DOHH2 (cell line): ENCODE data around the gene MAP4K5.

Source experiments
- H3F3A ChIP-seq: fragments of 200-600 bp; sonication (generic), shearing (Covaris generic); 2 replicates; pipeline ENCODE4 v1.6.0; 2016; ENCODE audit warnings: antibody characterized with exemption, mild to moderate bottlenecking; ENCODE audit not compliant: control insufficient read depth, insufficient read depth
- H3K27ac ChIP-seq: fragments of 200-600 bp; sonication (generic); 2 replicates; pipeline ENCODE4 v1.5.1; 2014; ENCODE audit warnings: low read depth, mild to moderate bottlenecking, low read length, moderate library complexity
- H3K27me3 ChIP-seq: fragments of 200-600 bp; sonication (generic); 2 replicates; pipeline ENCODE4 v1.6.1; 2014; ENCODE audit warnings: mild to moderate bottlenecking, low read length, mixed read lengths; ENCODE audit not compliant: control insufficient read depth
- H3K36me3 ChIP-seq: fragments of 200-600 bp; sonication (generic); 2 replicates; pipeline ENCODE4 v1.6.1; 2014; ENCODE audit warnings: mild to moderate bottlenecking, low read length, moderate library complexity, mixed read lengths; ENCODE audit not compliant: control insufficient read depth
- H3K4me1 ChIP-seq: fragments of 200-600 bp; sonication (generic); 2 replicates; pipeline ENCODE4 v1.6.1; 2014; ENCODE audit warnings: mild to moderate bottlenecking, low read length, mixed read lengths; ENCODE audit not compliant: control insufficient read depth
- H3K4me2 ChIP-seq: fragments of 200-600 bp; sonication (generic); 2 replicates; pipeline ENCODE4 v1.6.0; 2014; ENCODE audit warnings: mild to moderate bottlenecking, low read length, moderate library complexity
- H3K4me3 ChIP-seq: fragments of 200-600 bp; sonication (generic); 2 replicates; pipeline ENCODE4 v1.5.1; 2014; ENCODE audit warnings: mild to moderate bottlenecking, low read length, mixed read lengths
- H3K79me2 ChIP-seq: fragments of 200-600 bp; sonication (generic); 2 replicates; pipeline ENCODE4 v1.6.1; 2014; ENCODE audit warnings: mild to moderate bottlenecking, low read length, mixed read lengths; ENCODE audit not compliant: control insufficient read depth
- H3K9me2 ChIP-seq: fragments of 200-600 bp; sonication (generic); replicated peaks from 2 replicates; pipeline ENCODE4 v1.6.1; 2014; ENCODE audit warnings: mild to moderate bottlenecking, low read length, mixed read lengths; ENCODE audit not compliant: control insufficient read depth
- H3K9me3 ChIP-seq: fragments of 200-600 bp; sonication (generic); 2 replicates; pipeline ENCODE4 v1.6.1; 2014; ENCODE audit warnings: antibody characterized with exemption, low read length, mixed read lengths; ENCODE audit not compliant: control insufficient read depth, insufficient read depth
- H4K20me1 ChIP-seq: fragments of 200-600 bp; sonication (generic); 2 replicates; pipeline ENCODE4 v1.6.0; 2014; ENCODE audit warnings: low read depth, mild to moderate bottlenecking, antibody characterized with exemption, low read length, moderate library complexity; ENCODE audit not compliant: control insufficient read depth, insufficient read depth
- CTCF ChIP-seq: fragments of 200-600 bp; sonication (generic); IDR thresholded peaks from one replicate; pipeline ENCODE4 v1.5.1; 2014; ENCODE audit warnings: antibody characterized with exemption, mild to moderate bottlenecking, low read depth, low read length; ENCODE audit not compliant: poor library complexity, severe bottlenecking
- EZH2phosphoT487 ChIP-seq: fragments of 200-600 bp; sonication (generic); IDR thresholded peaks from 2 replicates; pipeline ENCODE4 v1.6.1; 2017; ENCODE audit warnings: borderline replicate concordance, mild to moderate bottlenecking, antibody characterized with exemption, low read length, moderate library complexity, mixed read lengths

Gene MAP4K5

GRCh38 chr14:50396631-50397389 lies 135.6 kb downstream of the MAP4K5 start, which contains the start of gene CDKL1:
Gene CDKL1, minus strand, starts transcription at chr14:50396881. Its CDS starts 1,013 bp downstream, at chr14:50395868.
- Histone ChIP-seq H3K4me3 (peak within 1 kb of the TSS; percentile 79), H3K9me3 (no peaks in the 10 kb centered on the region), H3K4me1 (peaks cover 28% of the 10 kb centered on the region), H3K27me3 (no peaks in the 10 kb centered on the region), H3K79me2 (no peaks in the 10 kb centered on the region), H3K9me2 (no peaks in the 10 kb centered on the region), H3K27ac (no peak within 1 kb of the TSS), H4K20me1 (no peaks in the 10 kb centered on the region), H3F3A (peaks cover 6% of the 10 kb centered on the region), H3K36me3 (no peaks in the 10 kb centered on the region), H3K4me2 (peak within 1 kb of the TSS; percentile 73)
- TF ChIP-seq CTCF, result no peak
- TF ChIP-seq EZH2phosphoT487, result no peak

- no peaks in the 10 kb centered on the region for H3K9me3 ChIP-seq
- no peaks in the 10 kb centered on the region for H3K27me3 ChIP-seq
- H3K4me2 ChIP-seq, result peak overlapping the region; percentile 73; the same call in 1 of the 2 replicates
- peak overlapping the region; percentile 79; the same call in 1 of the 2 replicates for H3K4me3 ChIP-seq
- no peaks in the 10 kb centered on the region for H3K9me2 ChIP-seq
- peaks cover 28% of the 10 kb centered on the region for H3K4me1 ChIP-seq
- no peak for TF ChIP-seq CTCF
- TF ChIP-seq EZH2phosphoT487, result no peak
- peaks cover 6% of the 10 kb centered on the region for H3F3A ChIP-seq
- H3K36me3 ChIP-seq, result no peaks in the 10 kb centered on the region
- H3K79me2 ChIP-seq, result no peaks in the 10 kb centered on the region
- H3K27ac ChIP-seq, result no peak overlapping the region
- no peaks in the 10 kb centered on the region for H4K20me1 ChIP-seq
Observed at GRCh38 chr14:50395448-50395847, 136.9 kb downstream of the MAP4K5 start.

- Histone ChIP-seq H3K36me3 (no peaks in the 10 kb centered on the region), H3K27ac (no peak overlapping the region), H3K4me2 (no peak overlapping the region), H3K4me3 (no peak overlapping the region), H4K20me1 (no peaks in the 10 kb centered on the region), H3K79me2 (no peaks in the 10 kb centered on the region), H3K9me3 (no peaks in the 10 kb centered on the region), H3K27me3 (no peaks in the 10 kb centered on the region), H3F3A (peaks cover 6% of the 10 kb centered on the region), H3K9me2 (no peaks in the 10 kb centered on the region), H3K4me1 (peaks cover 25% of the 10 kb centered on the region)
- TF ChIP-seq CTCF (no peak), EZH2phosphoT487 (no peak)
Observed at GRCh38 chr14:50394713-50395112, 137.7 kb downstream of the MAP4K5 start.
